Measurements from ENCODE around the gene NDC80.

- TF ChIP-seq CTCF (tag by site-specific recombination; IDR thresholded peaks at IDR 0.05) (no peak), ZFP69B (tag by site-specific recombination; IDR thresholded peaks at IDR 0.05) (no peak), ZNF513 (tag by site-specific recombination; IDR thresholded peaks at IDR 0.05) (no peak), ZSCAN30 (tag by site-specific recombination; IDR thresholded peaks at IDR 0.05) (no peak), ATF2 (tag by site-specific recombination; IDR thresholded peaks at IDR 0.05; ENCODE audit: low read depth) (no peak), ZFP37 (tag by site-specific recombination; IDR thresholded peaks at IDR 0.05) (no peak), ZBTB8A (tag by site-specific recombination; IDR thresholded peaks at IDR 0.05) (no peak), WT1 (tag by site-specific recombination; IDR thresholded peaks at IDR 0.05) (no peak), REPIN1 (tag by site-specific recombination; IDR thresholded peaks at IDR 0.05; ENCODE audit: low read depth) (no peak)
Measured at GRCh38 chr18:2609604-2610003, 38.2 kb downstream of the NDC80 start.
